ENCODE data around the gene POLL.

The POLL gene

GRCh38 chr10:101559596-101560297 lies 28.3 kb downstream of the POLL start:
- WGBS, result 86% methylated on average over 12 of the region's 12 CpGs

DNA sequence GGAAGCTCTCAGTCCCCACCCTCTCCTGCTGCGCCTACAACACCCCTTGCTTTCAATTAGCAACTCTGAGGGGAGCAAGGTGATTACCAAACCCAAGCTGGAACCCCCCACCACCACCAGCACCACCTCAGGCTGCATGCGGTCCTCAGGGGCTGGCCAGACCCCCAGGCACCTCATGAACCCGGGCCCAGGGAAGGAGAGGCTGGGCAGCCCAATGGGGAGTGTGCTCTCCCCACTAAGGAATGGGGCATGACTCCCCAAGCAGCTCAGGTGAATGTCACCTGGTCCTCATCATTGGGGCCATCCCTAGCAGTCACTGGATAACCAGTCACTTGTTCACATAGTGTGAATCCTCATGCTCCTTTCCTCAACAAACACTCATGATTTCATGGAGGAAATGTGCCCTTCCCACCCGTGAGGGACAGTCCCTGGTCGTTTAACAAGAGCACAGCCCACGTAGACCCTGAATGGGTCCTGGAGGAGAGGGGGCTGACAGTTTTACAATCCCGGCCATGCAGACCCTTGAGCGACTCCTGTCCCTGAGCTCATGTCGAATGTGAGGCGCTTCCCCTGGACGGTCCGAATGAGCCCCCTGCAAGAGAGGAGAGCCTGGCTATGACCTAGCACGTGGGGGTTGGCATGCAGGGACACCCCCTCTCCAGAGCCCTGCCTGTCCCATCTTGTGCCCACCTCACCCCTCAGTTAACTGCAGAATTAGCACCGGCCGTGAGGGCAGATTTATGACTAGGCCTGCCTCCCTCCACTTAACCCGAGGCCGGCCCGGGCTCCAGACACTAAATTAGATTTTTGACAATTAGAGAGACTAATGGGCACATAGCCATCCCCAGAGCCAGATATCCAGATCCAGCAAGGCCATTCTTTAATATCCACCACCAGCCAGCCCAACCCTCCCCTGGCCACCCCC lies 29.1 kb downstream of the POLL start:
- no peak overlapping the region for H3K9ac ChIP-seq (ENCODE audit: low read length)
- H3K27ac ChIP-seq (ENCODE audit: low read length, poor library complexity, severe bottlenecking), result no peak overlapping the region
- DNase-seq, result no peak
- H3K4ac ChIP-seq (ENCODE audit: low read depth in 1 of 2, low read length in 2 of 2), result no peak overlapping the region
- H4K8ac ChIP-seq (ENCODE audit: low read length), result no peak overlapping the region
- no peak overlapping the region for H2AFZ ChIP-seq (ENCODE audit: low read depth, low read length)
- no peak overlapping the region for H4K91ac ChIP-seq (ENCODE audit: low read length)
- H2AK5ac ChIP-seq (ENCODE audit: low read length, severe bottlenecking), result no peak overlapping the region
- H3K79me1 ChIP-seq (replicated peaks; ENCODE audit: low read length, poor library complexity, severe bottlenecking), result no peaks in the 10 kb centered on the region
- 58% methylated on average over 18 of the region's 18 CpGs for WGBS
- H2BK12ac ChIP-seq (ENCODE audit: low read length in 2 of 2), result no peak overlapping the region
- H3K27me3 ChIP-seq (ENCODE audit: control insufficient read depth in 1 of 2, insufficient read depth in 1 of 2, low read length in 2 of 2), result peaks cover 17 to 35% of the 10 kb centered on the region in 2 experiments
- H3K4me3 ChIP-seq (ENCODE audit: insufficient read depth in 1 of 2, low read depth in 1 of 2, low read length in 2 of 2), result no peak overlapping the region
- no peak overlapping the region for H2BK15ac ChIP-seq (ENCODE audit: low read depth, poor library complexity, severe bottlenecking)
- peaks cover 5 to 18% of the 10 kb centered on the region in 2 experiments for H3K36me3 ChIP-seq (ENCODE audit: control insufficient read depth in 1 of 2, insufficient read depth in 2 of 2, low read depth in 1 of 2, low read length in 2 of 2)
- H2BK5ac ChIP-seq (ENCODE audit: low read depth, low read length, poor library complexity, severe bottlenecking), result no peak overlapping the region
- H3K18ac ChIP-seq (ENCODE audit: low read depth in 1 of 2, low read length in 2 of 2), result no peak overlapping the region
- no peak overlapping the region for H3K14ac ChIP-seq (ENCODE audit: low read length in 2 of 2)
- no peaks in the 10 kb centered on the region for H3K9me3 ChIP-seq (ENCODE audit: control insufficient read depth, low read length)
- peaks cover 2% of the 10 kb centered on the region for H3K4me1 ChIP-seq (ENCODE audit: control insufficient read depth, insufficient read depth, low read depth, low read length)
- H3K23ac ChIP-seq (ENCODE audit: low read length in 2 of 2), result no peak overlapping the region
- H3K4me2 ChIP-seq (ENCODE audit: low read length, poor library complexity, severe bottlenecking), result no peak overlapping the region
- no peak overlapping the region for H2BK120ac ChIP-seq (ENCODE audit: low read depth, low read length)

More at GRCh38 chr10:101559596-101560297, 28.3 kb downstream of the POLL start:
- H3K9me3 ChIP-seq (ENCODE audit: control insufficient read depth, low read length), result no peaks in the 10 kb centered on the region
- no peak overlapping the region for H3K27ac ChIP-seq (ENCODE audit: low read length, poor library complexity, severe bottlenecking)
- DNase-seq, result no peak
- no peak overlapping the region for H3K23ac ChIP-seq (ENCODE audit: low read length in 2 of 2)
- no peak overlapping the region for H3K4me2 ChIP-seq (ENCODE audit: low read length, poor library complexity, severe bottlenecking)
- no peak overlapping the region for H2BK120ac ChIP-seq (ENCODE audit: low read depth, low read length)
- no peak overlapping the region for H2BK15ac ChIP-seq (ENCODE audit: low read depth, poor library complexity, severe bottlenecking)
- no peak overlapping the region for H2AFZ ChIP-seq (ENCODE audit: low read depth, low read length)
- H3K4me3 ChIP-seq (ENCODE audit: insufficient read depth in 1 of 2, low read depth in 1 of 2, low read length in 2 of 2), result no peak overlapping the region
- H3K9ac ChIP-seq (ENCODE audit: low read length), result no peak overlapping the region
- no peaks in the 10 kb centered on the region for H3K79me1 ChIP-seq (replicated peaks; ENCODE audit: low read length, poor library complexity, severe bottlenecking)
- H4K91ac ChIP-seq (ENCODE audit: low read length), result no peak overlapping the region
- H2AK5ac ChIP-seq (ENCODE audit: low read length, severe bottlenecking), result no peak overlapping the region
- no peak overlapping the region for H4K8ac ChIP-seq (ENCODE audit: low read length)
- no peak overlapping the region for H2BK5ac ChIP-seq (ENCODE audit: low read depth, low read length, poor library complexity, severe bottlenecking)
- H2BK12ac ChIP-seq (ENCODE audit: low read length in 2 of 2), result no peak overlapping the region
- no peak overlapping the region for H3K4ac ChIP-seq (ENCODE audit: low read depth in 1 of 2, low read length in 2 of 2)
- peaks cover 23 to 42% of the 10 kb centered on the region in 2 experiments for H3K27me3 ChIP-seq (ENCODE audit: control insufficient read depth in 1 of 2, insufficient read depth in 1 of 2, low read length in 2 of 2)
- H3K18ac ChIP-seq (ENCODE audit: low read depth in 1 of 2, low read length in 2 of 2), result no peak overlapping the region
- H3K4me1 ChIP-seq (ENCODE audit: control insufficient read depth, insufficient read depth, low read depth, low read length), result peaks cover 5% of the 10 kb centered on the region
- H3K36me3 ChIP-seq (ENCODE audit: control insufficient read depth in 1 of 2, insufficient read depth in 2 of 2, low read depth in 1 of 2, low read length in 2 of 2), result peaks cover 0 to 10% of the 10 kb centered on the region in 2 experiments
- H3K14ac ChIP-seq (ENCODE audit: low read length in 2 of 2), result no peak overlapping the region

DNA sequence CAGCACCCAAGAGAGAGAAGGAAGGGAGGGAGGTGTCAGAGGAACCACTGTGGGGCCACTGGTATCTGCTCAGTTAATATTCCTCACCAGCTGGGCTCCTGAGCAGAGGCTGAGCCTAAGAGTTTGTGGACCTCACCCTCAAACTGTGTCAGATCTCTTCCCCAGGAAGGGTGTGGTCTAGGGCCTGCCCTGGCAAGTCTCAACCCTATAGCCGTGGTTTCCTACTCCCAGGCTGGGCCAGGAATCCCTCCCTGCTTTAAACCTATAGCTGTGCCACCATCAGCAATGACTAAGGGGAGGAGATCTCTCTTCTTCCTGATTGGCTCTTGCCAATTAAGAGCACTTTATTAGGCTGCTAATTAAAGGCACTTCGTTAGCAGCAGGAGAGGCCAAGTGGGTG lies 29.9 kb downstream of the POLL start:
- no peak overlapping the region for H3K4me3 ChIP-seq (ENCODE audit: insufficient read depth in 1 of 2, low read depth in 1 of 2, low read length in 2 of 2)
- no peak overlapping the region for H3K9ac ChIP-seq (ENCODE audit: low read length)
- no peak overlapping the region for H2BK12ac ChIP-seq (ENCODE audit: low read length in 2 of 2)
- H3K4me1 ChIP-seq (ENCODE audit: control insufficient read depth, insufficient read depth, low read depth, low read length), result peaks cover 2% of the 10 kb centered on the region
- no peak overlapping the region for H2AK5ac ChIP-seq (ENCODE audit: low read length, severe bottlenecking)
- H3K27ac ChIP-seq (ENCODE audit: low read length, poor library complexity, severe bottlenecking), result no peak overlapping the region
- H4K91ac ChIP-seq (ENCODE audit: low read length), result no peak overlapping the region
- H3K9me3 ChIP-seq (ENCODE audit: control insufficient read depth, low read length), result no peaks in the 10 kb centered on the region
- no peak overlapping the region for H2BK15ac ChIP-seq (ENCODE audit: low read depth, poor library complexity, severe bottlenecking)
- DNase-seq, result no peak
- H2AFZ ChIP-seq (ENCODE audit: low read depth, low read length), result no peak overlapping the region
- H2BK120ac ChIP-seq (ENCODE audit: low read depth, low read length), result no peak overlapping the region
- no peak overlapping the region for H3K4ac ChIP-seq (ENCODE audit: low read depth in 1 of 2, low read length in 2 of 2)
- H3K18ac ChIP-seq (ENCODE audit: low read depth in 1 of 2, low read length in 2 of 2), result no peak overlapping the region
- H3K36me3 ChIP-seq (ENCODE audit: control insufficient read depth in 1 of 2, insufficient read depth in 2 of 2, low read depth in 1 of 2, low read length in 2 of 2), result peaks cover 12 to 26% of the 10 kb centered on the region in 2 experiments
- H3K27me3 ChIP-seq (ENCODE audit: control insufficient read depth in 1 of 2, insufficient read depth in 1 of 2, low read length in 2 of 2), result peaks cover 11 to 28% of the 10 kb centered on the region in 2 experiments
- H3K4me2 ChIP-seq (ENCODE audit: low read length, poor library complexity, severe bottlenecking), result no peak overlapping the region
- H4K8ac ChIP-seq (ENCODE audit: low read length), result no peak overlapping the region
- H3K79me1 ChIP-seq (replicated peaks; ENCODE audit: low read length, poor library complexity, severe bottlenecking), result no peaks in the 10 kb centered on the region
- no peak overlapping the region for H2BK5ac ChIP-seq (ENCODE audit: low read depth, low read length, poor library complexity, severe bottlenecking)
- H3K23ac ChIP-seq (ENCODE audit: low read length in 2 of 2), result no peak overlapping the region
- H3K14ac ChIP-seq (ENCODE audit: low read length in 2 of 2), result no peak overlapping the region
- 81% methylated on average over 2 of the region's 2 CpGs for WGBS

DNA sequence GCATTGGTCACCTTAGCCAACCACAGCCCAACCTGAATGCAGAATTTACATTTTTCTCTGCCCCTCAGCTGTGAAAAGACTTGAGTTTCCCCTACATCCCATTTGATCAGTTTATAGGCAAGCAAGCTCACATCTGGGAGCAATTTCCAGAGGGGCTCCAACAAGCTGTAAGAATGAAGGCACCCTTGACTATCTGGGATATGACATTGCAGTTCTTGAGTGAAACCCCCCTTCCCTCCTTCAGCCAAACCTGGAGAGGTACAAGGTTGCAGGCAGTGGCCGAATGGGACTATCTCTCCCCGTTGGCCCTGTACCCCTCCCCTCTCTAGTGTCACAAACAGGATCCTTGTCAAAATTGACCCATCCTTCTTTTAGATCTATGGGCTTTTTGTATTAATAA lies 30.5 kb downstream of the POLL start:
- Histone ChIP-seq H3K27ac (ENCODE audit: low read length, poor library complexity, severe bottlenecking) (no peak overlapping the region), H3K4ac (ENCODE audit: low read depth in 1 of 2, low read length in 2 of 2) (no peak overlapping the region), H3K9me3 (ENCODE audit: control insufficient read depth, low read length) (no peaks in the 10 kb centered on the region), H3K4me1 (ENCODE audit: control insufficient read depth, insufficient read depth, low read depth, low read length) (peaks cover 2% of the 10 kb centered on the region), H2AFZ (ENCODE audit: low read depth, low read length) (no peak overlapping the region), H2BK12ac (ENCODE audit: low read length in 2 of 2) (no peak overlapping the region), H2BK120ac (ENCODE audit: low read depth, low read length) (no peak overlapping the region), H3K4me2 (ENCODE audit: low read length, poor library complexity, severe bottlenecking) (no peak overlapping the region), H2AK5ac (ENCODE audit: low read length, severe bottlenecking) (no peak overlapping the region), H4K91ac (ENCODE audit: low read length) (no peak overlapping the region), H2BK15ac (ENCODE audit: low read depth, poor library complexity, severe bottlenecking) (no peak overlapping the region), H2BK5ac (ENCODE audit: low read depth, low read length, poor library complexity, severe bottlenecking) (no peak overlapping the region), H3K9ac (ENCODE audit: low read length) (no peak overlapping the region), H3K36me3 (ENCODE audit: control insufficient read depth in 1 of 2, insufficient read depth in 2 of 2, low read depth in 1 of 2, low read length in 2 of 2) (peaks cover 19 to 32% of the 10 kb centered on the region in 2 experiments), H3K14ac (ENCODE audit: low read length in 2 of 2) (no peak overlapping the region), H3K27me3 (ENCODE audit: control insufficient read depth in 1 of 2, insufficient read depth in 1 of 2, low read length in 2 of 2) (peaks cover 6 to 21% of the 10 kb centered on the region in 2 experiments), H3K18ac (ENCODE audit: low read depth in 1 of 2, low read length in 2 of 2) (no peak overlapping the region), H4K8ac (ENCODE audit: low read length) (no peak overlapping the region), H3K23ac (ENCODE audit: low read length in 2 of 2) (no peak overlapping the region), H3K4me3 (ENCODE audit: insufficient read depth in 1 of 2, low read depth in 1 of 2, low read length in 2 of 2) (no peak overlapping the region), H3K79me1 (replicated peaks; ENCODE audit: low read length, poor library complexity, severe bottlenecking) (no peaks in the 10 kb centered on the region)
- WGBS, result 98% methylated on average over 2 of the region's 2 CpGs
- no peak for DNase-seq

Data from mesenchymal stem cell (in vitro differentiated cells and primary cell).